Liver (tissue), 9 donors: ENCODE data around the gene TMEM126B. TPM values are rescaled to one million over a fixed set of nuclear protein-coding genes. Genes with fewer than 3 reads are reported as not detected.

Experiments used
- DNase-seq: peaks from one replicate; pipeline ENCODE4 v3.0.0-alpha.2; 2017; ENCODE audit warnings: low spot score
- H3K27ac ChIP-seq, 2 donors: one replicate each; pipeline ENCODE4 v1.7.0; 2013; ENCODE audit warnings: inconsistent platforms in 2 of 2, low read length in 2 of 2, control low read depth in 1 of 2, low read depth in 1 of 2, mild to moderate bottlenecking in 1 of 2
- H3K27me3 ChIP-seq, 4 donors: one replicate each; pipeline versions ENCODE4 v1.6.1 to v1.7.0; 2013; ENCODE audit warnings: low read length in 3 of 4, inconsistent platforms in 1 of 4, mild to moderate bottlenecking in 1 of 4, moderate library complexity in 1 of 4; ENCODE audit not compliant: control insufficient read depth in 4 of 4, insufficient read depth in 4 of 4
- H3K36me3 ChIP-seq, 4 donors: one replicate each; pipeline versions ENCODE4 v1.6.1 to v1.7.0; 2013; ENCODE audit warnings: low read length in 3 of 4, mild to moderate bottlenecking in 3 of 4, low read depth in 1 of 4, moderate library complexity in 1 of 4; ENCODE audit not compliant: control insufficient read depth in 4 of 4, insufficient read depth in 3 of 4
- H3K4me1 ChIP-seq, 4 donors: one replicate each; pipeline versions ENCODE4 v1.6.1 to v1.7.0; 2013; ENCODE audit warnings: low read length in 3 of 4, mild to moderate bottlenecking in 3 of 4, moderate library complexity in 1 of 4; ENCODE audit not compliant: control insufficient read depth in 4 of 4, insufficient read depth in 4 of 4
- H3K4me3 ChIP-seq, 3 donors: one replicate each; pipeline versions ENCODE4 v1.6.1 to v1.7.0; 2013; ENCODE audit warnings: low read length in 3 of 3, control low read depth in 1 of 3, low read depth in 1 of 3, mild to moderate bottlenecking in 1 of 3
- H3K9ac ChIP-seq, 2 donors: one replicate each; pipeline ENCODE4 v1.7.0; 2013; ENCODE audit warnings: low read length in 2 of 2, mild to moderate bottlenecking in 2 of 2, moderate library complexity in 2 of 2, control low read depth in 1 of 2, low read depth in 1 of 2
- H3K9me3 ChIP-seq, 4 donors: one replicate each; pipeline versions ENCODE4 v1.6.1 to v1.7.0; 2013; ENCODE audit warnings: low read length in 3 of 4; ENCODE audit not compliant: control insufficient read depth in 4 of 4
- ATF3 ChIP-seq: IDR thresholded peaks from 2 replicates; pipeline ENCODE4 v1.6.1; 2016; ENCODE audit warnings: antibody characterized with exemption
- CTCF ChIP-seq: fragments of 150-350 bp; IDR thresholded peaks from 2 replicates; pipeline ENCODE4 v1.5.1; 2017; ENCODE audit warnings: improper control_type of control experiment, low read depth, low read length; ENCODE audit not compliant: missing input control
- EGR1 ChIP-seq, 2 donors: IDR thresholded peaks; 2 replicates each; pipeline ENCODE4 v1.6.1; 2016 to 2018; ENCODE audit warnings: antibody characterized with exemption in 2 of 2, low read depth in 2 of 2
- FOXA2 ChIP-seq: IDR thresholded peaks from 2 replicates; pipeline ENCODE4 v1.6.1; 2016; ENCODE audit warnings: antibody characterized with exemption
- GABPA ChIP-seq, 2 donors: IDR thresholded peaks in 1 of 2; conservative IDR thresholded peaks in 1 of 2; 2 replicates each; pipeline ENCODE4 v1.6.1; 2016; ENCODE audit warnings: antibody characterized with exemption in 2 of 2, mild to moderate bottlenecking in 1 of 2, moderate library complexity in 1 of 2
- HNF4A ChIP-seq, 2 donors: conservative IDR thresholded peaks; 2 replicates each; pipeline ENCODE4 v1.6.1; 2016; ENCODE audit warnings: antibody characterized with exemption in 2 of 2, mild to moderate bottlenecking in 2 of 2
- HNF4G ChIP-seq: IDR thresholded peaks from 2 replicates; pipeline ENCODE4 v1.6.1; 2016; ENCODE audit warnings: antibody characterized with exemption
- JUND ChIP-seq, 2 donors: IDR thresholded peaks; 2 replicates each; pipeline ENCODE4 v1.6.1; 2016; ENCODE audit warnings: antibody characterized with exemption in 2 of 2
- MAX ChIP-seq: IDR thresholded peaks from 2 replicates; pipeline ENCODE4 v1.6.1; 2016; ENCODE audit warnings: antibody characterized with exemption
- NR2F2 ChIP-seq: IDR thresholded peaks from 2 replicates; pipeline ENCODE4 v1.6.1; 2016; ENCODE audit warnings: antibody characterized with exemption
- RAD21 ChIP-seq, 2 donors: IDR thresholded peaks; 2 replicates each; pipeline ENCODE4 v1.6.1; 2016; ENCODE audit warnings: antibody characterized with exemption in 2 of 2, mild to moderate bottlenecking in 2 of 2
- REST ChIP-seq: IDR thresholded peaks from 2 replicates; pipeline ENCODE4 v1.6.1; 2016; ENCODE audit warnings: antibody characterized with exemption, mild to moderate bottlenecking
- RXRA ChIP-seq, 2 donors: IDR thresholded peaks; 2 replicates each; pipeline ENCODE4 v1.6.1; 2017 to 2018; ENCODE audit warnings: antibody characterized with exemption in 2 of 2, mild to moderate bottlenecking in 1 of 2
- SP1 ChIP-seq: IDR thresholded peaks from 2 replicates; pipeline ENCODE4 v1.6.1; 2018; ENCODE audit warnings: antibody characterized with exemption, mild to moderate bottlenecking
- TAF1 ChIP-seq: conservative IDR thresholded peaks from 2 replicates; pipeline ENCODE4 v1.6.1; 2016; ENCODE audit warnings: antibody characterized with exemption, mild to moderate bottlenecking
- YY1 ChIP-seq: IDR thresholded peaks from 2 replicates; pipeline ENCODE4 v1.6.1; 2016; ENCODE audit warnings: antibody characterized with exemption, mild to moderate bottlenecking
- ZBTB33 ChIP-seq: IDR thresholded peaks from 2 replicates; pipeline ENCODE4 v1.6.1; 2016; ENCODE audit warnings: antibody characterized with exemption
- WGBS: extraction: QIAGEN DNeasy Blood & Tissue Kit; methylation state at CpG from one replicate; pipeline ENCODE4 v1.1.7; 2013; 5-methylcytosine and 5-hydroxymethylcytosine counted together
- polyA plus RNA-seq, 2 donors: library from polyadenylated mRNA; stranded (reverse) in 1 of 2; unstranded in 1 of 2; fragments of 200-250 nt in 1 of 2; fragments of >200 nt in 1 of 2; fragmentation: Nextera tagmentation in 1 of 2; extraction: Ambion mirVana in 1 of 2; gene quantifications; one replicate each; pipeline versions ENCODE4 v1.2.1 to v1.2.3, GENCODE V29; 2013 to 2015
- total RNA-seq, 2 donors: library from RNA; depleted of rRNA; stranded (reverse); fragments of >200 nt; gene quantifications; one replicate each; pipeline ENCODE4 v1.2.3, GENCODE V29; 2014
- donor health status: healthy.
- donor health status: healthy.
- donor health status: healthy.
- donor health status: healthy.
- donor health status: healthy.

Gene TMEM126B
- total and polyA plus RNA-seq, 4 donors: 20.0 to 32.3 (median 26.9) TPM

GRCh38 chr11:85665733-85666132 is 37.3 kb downstream of the TMEM126B start (continued):
- TF ChIP-seq CTCF: no peak

GRCh38 chr11:85666687-85667086 is 38.3 kb downstream of the TMEM126B start:
- WGBS: 88% methylated on average over 3 of the region's 3 CpGs
- Histone ChIP-seq H3K9ac (no peak overlapping the region), H3K27me3 (no peaks in the 10 kb centered on the region), H3K36me3 (no peaks in the 10 kb centered on the region), H3K9me3 (no peaks in the 10 kb centered on the region), H3K4me3 (no peak overlapping the region), H3K4me1 (peaks cover 0 to 30% (median 16%) of the 10 kb centered on the region in 4 donors), H3K27ac (no peak overlapping the region)
- DNase-seq: no peak
- no peak for TF ChIP-seq NR2F2
- no peak for TF ChIP-seq JUND (IDR thresholded peaks at IDR 0.05)
- no peak for TF ChIP-seq MAX
- no peak for TF ChIP-seq FOXA2
- no peak for TF ChIP-seq RXRA (IDR thresholded peaks at IDR 0.05)
- TF ChIP-seq REST: no peak
- TF ChIP-seq ZBTB33: no peak
- no peak for TF ChIP-seq EGR1 (IDR thresholded peaks at IDR 0.05; ENCODE audit: low read depth in 2 of 2)

- WGBS: 92% methylated on average over 1 of the region's 1 CpG
- Histone ChIP-seq H3K9me3 (no peaks in the 10 kb centered on the region), H3K27ac (no peak overlapping the region), H3K36me3 (no peaks in the 10 kb centered on the region), H3K9ac (no peak overlapping the region), H3K4me1 (peaks cover 0 to 18% (median 5%) of the 10 kb centered on the region in 4 donors), H3K27me3 (no peaks in the 10 kb centered on the region), H3K4me3 (no peak overlapping the region)
- no peak for DNase-seq
- TF ChIP-seq YY1: no peak
- TF ChIP-seq TAF1: no peak
- TF ChIP-seq REST: no peak
- TF ChIP-seq NR2F2: no peak
- TF ChIP-seq JUND (IDR thresholded peaks at IDR 0.05): no peak
- TF ChIP-seq HNF4G: no peak
- TF ChIP-seq FOXA2: no peak
- no peak for TF ChIP-seq RXRA (IDR thresholded peaks at IDR 0.05)
- no peak for TF ChIP-seq SP1
- no peak for TF ChIP-seq RAD21 (IDR thresholded peaks at IDR 0.05)
- TF ChIP-seq HNF4A (conservative IDR thresholded peaks at IDR 0.05): no peak
- no peak for TF ChIP-seq MAX
- TF ChIP-seq GABPA (IDR thresholded peaks at IDR 0.05 in 1 of 2, conservative IDR thresholded peaks at IDR 0.05 in 1 of 2): no peak
- no peak for TF ChIP-seq EGR1 (IDR thresholded peaks at IDR 0.05; ENCODE audit: low read depth in 2 of 2)
- no peak for TF ChIP-seq ATF3
Observed at GRCh38 chr11:85668157-85668556, 39.8 kb downstream of the TMEM126B start.
